Measurements from ENCODE around the gene ACOT12.

The ACOT12 gene

DNA sequence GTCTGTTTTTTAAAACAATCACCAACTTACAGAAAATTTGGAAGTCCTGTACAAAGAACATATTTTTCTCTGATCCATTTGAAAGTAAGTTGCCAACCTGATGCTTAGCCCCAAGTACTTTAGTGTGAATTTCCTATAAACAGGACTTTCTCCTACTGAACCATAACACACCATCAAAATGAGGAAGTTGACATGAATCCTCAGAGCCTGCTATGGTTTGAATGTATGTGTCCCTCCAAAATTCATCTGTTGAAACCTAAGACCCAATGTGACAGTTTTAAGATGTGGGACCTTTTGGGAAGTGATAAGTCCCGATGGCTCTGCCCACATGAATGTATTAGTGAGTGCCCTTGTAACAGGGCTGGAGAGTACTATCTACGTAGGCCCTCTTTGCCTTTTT is 6.4 kb upstream of the ACOT12 start:
- no peak for DNase-seq (ENCODE audit: low read depth in 2 of 2)

DNA sequence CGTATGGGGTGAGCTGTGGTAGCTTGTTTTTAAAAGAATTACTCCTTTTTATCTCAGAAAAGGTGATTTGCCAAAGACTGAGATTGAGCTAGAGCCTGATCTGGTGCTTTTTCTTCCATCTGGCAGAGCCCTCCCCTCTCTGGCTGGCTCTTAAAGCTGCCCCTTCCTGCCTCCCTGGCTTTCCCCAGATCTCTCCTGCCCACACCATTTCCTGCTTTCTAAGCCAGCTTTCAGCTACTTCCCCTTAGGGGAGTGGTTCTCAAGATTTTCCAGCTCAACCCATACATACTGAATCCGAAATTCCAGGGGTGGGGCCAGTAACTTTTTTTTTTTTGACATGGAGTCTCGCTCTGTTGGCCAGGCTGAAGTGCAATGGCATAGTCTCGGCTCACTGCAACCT is 4.8 kb upstream of the ACOT12 start:
- DNase-seq (ENCODE audit: low read depth in 2 of 2): no peak

DNA sequence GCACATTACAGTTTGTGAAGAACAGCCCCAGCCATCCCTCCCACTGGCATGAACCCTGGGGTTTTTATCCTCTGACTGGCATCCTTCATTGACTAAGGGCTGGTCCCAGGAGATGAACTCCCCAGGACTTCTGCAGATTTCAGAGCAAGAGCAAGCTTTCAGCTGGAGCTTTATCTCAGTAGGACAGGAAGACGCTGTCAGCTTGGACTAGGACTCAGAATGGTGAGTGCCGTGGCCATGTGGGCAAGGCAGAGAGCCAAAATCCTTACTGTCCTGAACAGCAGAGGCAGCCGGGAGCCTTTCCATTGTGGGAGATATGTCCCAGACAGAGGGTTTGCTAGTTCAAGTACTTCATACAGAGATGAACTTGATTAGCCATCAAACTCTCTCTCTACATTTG is 3.2 kb upstream of the ACOT12 start:
- no peak for DNase-seq (ENCODE audit: low read depth in 2 of 2)

DNA sequence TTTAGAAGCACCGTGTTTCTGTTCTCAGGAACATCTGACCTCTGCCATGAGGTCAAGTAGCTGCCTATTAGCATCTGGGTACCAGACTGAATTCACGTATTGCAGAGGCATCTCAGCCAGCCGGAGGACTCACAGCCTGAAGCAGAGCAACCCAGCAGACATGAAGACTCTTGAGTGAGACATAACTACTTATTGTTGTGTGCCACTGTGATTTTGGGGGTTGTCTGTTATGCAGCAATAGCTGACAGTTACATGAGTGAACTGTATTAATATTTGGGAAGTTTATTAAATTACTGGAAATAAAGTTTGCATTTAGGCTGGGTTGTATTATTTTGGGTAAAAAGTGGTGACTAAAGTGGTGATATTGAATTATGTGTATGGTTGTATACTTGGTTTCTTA is 1.3 kb upstream of the ACOT12 start:
- DNase-seq (ENCODE audit: low read depth in 2 of 2): no peak

DNA sequence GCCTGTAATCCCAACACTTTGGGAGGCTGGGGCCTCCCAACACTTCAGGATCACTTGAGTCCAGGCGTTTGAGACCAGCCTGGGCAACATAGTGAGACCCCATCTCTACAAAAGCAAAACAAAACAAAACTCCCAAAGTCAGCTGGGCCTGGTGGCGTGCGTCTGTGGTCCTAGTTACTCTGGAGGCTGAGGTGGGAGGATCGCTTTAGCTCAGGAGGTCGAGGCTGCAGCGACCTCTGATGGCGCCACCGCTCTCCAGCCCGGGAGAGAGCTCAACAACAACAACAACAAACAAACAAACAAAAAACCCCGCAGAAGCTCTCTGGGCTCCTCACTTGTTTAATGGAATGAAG is 528 bp downstream of the ACOT12 start:
- no peak for DNase-seq (ENCODE audit: low read depth in 2 of 2)

DNA sequence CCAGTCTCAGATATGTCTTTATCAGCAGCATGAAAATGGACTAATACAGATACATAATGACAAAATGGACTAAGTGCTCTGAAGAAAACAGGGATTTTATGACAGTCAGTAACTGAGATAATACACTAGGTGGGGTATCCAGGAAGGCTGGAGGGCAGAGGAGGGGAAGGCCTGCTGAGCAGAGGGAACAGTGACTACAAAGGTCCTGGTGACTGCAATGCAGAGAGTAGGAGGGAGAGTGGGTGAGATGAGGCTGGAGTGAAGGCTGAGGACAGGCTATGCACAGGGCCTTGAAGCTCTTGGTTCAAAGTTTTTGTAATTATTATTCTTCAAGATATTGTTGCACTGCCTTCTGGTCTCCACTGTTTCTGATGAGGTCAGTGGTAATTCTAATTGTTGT is 4.9 kb downstream of the ACOT12 start:
- DNase-seq (ENCODE audit: low read depth in 2 of 2): no peak

DNA sequence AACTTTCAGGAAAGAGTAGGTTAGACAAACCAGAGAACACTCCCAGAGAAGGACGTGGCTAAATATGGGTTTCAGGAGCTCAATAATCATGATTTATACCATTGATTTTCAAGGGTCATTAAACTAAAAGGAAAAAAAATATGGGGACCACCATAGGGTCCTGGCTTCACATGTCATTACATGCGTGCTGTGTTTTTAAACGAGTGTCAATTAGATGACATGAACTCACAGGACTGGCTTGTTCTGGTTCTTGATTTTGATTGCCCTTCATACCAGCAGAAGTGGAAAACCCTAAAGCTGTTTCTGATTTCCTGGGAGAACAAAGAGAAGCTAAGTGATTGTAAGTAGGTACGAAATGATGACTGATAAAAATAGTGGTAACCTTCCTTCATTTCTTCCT is 5.8 kb downstream of the ACOT12 start:
- DNase-seq (ENCODE audit: low read depth in 2 of 2): no peak

DNA sequence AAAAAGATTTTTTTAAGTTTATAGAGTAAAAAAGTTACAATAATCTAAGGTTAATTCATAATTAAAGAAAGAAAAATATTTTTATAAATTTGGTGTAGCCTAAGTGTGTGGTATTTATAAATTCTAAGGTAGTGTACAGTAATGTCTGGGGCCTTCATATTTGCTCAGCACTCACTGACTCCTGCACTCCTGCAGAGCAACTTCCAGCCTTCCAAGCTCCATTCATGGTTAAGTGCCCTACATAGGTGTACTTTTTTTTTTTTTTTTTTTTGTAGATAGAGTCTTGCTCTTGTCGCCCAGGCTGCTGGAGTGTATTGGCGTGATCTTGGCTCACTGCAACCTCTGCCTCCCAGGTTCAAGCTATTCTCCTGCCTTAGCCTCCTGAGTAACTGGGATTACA is 10.1 kb downstream of the ACOT12 start:
- DNase-seq (ENCODE audit: low read depth in 2 of 2): no peak

DNA sequence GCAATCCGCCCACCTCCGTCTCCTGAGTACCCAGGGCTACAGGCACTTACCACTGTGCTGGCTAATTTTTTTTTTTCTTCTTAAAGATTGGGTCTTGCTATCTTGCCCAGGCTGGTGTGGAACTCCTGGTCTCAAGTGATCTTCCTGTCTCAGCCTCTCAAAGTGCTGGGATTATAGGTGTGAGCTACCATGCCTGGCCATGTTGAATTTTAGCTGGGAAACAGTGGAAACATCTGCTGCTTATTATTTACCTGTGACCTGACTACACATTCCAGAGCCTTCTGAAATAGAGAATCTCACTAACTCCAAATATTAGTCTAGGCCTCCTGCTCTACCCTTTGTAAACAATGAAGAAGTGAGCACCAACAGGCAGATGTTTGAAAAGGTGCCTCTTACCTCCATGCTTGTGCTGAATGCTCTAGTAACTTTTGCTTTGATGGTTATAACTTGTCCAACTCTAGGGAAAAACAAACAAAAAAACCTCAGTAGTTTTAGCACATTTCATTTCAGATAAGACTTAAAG is 22.5 kb downstream of the ACOT12 start:
- no peak for DNase-seq (ENCODE audit: low read depth in 2 of 2)

DNA sequence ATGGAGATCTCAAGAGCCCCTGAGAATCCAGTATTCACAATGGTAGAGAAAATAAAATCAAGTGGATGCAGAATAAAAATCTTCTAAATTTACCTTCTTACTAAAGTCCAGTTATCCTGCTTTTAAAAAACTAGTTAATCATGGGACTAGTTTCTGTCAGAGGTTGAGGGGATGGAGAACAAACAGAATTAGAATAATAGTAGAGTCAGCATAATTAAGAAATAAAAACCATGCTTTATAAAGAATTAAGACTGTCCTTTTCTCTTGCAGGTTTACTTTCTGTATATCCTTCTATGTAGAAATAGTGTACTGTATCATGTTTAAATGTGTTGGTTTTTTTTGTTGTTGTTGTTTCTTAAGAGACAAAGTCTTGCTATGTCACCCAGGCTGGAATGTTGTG is 23.0 kb downstream of the ACOT12 start:
- no peak for DNase-seq (ENCODE audit: low read depth in 2 of 2)

DNA sequence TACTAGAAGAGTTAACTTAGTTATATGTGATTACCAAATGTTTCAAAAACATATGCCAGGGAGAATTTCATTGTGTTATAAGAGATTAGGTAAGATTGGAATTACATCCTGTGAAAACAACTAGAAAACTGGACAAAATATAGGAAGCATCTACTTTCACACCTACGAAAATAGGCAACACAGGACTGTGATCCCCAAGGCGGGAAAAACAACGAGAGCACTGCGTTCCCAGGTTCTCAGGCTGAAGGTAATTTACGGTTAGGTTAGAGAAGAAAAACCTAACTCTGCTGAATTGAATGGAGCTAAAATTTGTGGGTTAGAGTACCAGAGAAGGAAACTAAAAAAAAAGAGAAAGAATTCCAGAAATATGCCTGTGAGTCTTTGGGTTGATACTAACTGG is 28.4 kb downstream of the ACOT12 start:
- no peak for DNase-seq (ENCODE audit: low read depth in 2 of 2)

DNA sequence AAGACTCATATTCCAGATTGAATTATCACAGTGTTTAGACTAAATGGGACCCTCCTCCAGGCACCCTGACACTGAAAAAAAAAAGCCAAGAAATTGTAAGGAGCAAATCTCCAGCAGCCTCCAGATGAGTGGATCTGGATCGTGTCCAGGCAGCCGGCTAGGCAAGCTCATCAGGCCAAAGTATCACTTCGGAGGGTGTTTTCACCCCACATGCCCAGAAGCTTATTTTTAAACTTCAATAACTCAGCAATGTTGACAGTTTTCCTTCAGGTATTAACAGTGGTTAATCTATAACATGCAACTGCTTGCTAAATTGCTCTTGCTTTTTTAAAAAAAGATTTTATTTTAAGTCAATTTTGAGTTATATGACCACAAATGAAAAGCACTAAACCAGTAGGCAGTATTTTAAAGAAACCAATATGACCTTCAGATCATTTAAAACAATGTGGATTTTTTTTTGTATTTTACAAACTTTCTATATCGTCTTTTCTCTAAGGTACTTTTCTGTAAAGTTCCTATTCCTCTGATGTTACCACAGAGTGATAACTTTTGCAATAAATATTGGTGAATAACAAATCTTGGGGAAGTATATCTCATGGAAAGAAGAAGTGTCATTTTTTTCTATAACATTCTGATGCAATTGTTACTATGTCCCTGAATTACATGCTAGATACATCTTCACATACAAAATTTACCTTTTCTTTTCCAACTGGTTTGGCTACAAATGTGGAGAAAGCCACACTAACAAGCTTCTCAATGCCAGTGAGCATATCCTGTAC is 30.7 kb downstream of the ACOT12 start:
- no peak for DNase-seq (ENCODE audit: low read depth in 2 of 2)

DNA sequence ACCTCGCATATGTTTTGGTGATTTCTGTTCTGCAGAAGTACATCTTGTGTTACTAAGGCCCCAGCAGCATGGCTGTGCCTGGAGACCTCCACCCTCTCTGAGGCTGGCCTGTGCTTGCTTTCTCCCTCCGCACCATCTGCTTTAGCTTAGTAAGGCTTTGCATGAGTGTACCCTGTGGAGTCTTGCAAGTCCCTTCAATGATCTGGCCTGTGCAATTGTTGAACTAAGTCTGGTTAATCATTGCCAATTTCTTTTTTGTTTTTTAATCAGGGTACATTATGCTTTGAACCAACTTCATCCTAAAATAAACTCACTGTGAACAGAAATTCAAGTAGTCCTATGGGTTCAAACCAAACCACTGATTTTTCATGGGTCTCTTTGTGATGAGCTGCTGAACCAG is 32.3 kb downstream of the ACOT12 start:
- DNase-seq (ENCODE audit: low read depth in 2 of 2): no peak

DNA sequence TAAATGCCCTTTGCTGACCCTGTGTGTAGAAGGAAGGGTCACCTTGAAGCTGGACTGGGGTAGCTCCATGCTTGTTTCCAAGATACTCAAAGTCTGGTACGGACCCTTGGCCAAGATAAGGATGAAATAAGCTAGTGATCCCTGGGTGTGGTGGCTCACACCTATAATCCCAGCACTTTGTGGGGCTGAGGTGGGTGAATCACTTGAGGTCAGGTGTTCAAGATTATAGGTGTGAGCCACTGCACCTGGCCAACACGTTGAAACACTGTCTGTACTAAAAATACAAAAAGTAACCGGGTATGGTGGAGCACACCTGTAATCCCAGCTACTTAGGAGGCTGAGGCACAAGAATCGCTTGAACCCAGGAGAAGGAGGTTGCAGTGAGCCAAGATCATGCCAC is 33.3 kb downstream of the ACOT12 start:
- no peak for DNase-seq (ENCODE audit: low read depth in 2 of 2)

DNA sequence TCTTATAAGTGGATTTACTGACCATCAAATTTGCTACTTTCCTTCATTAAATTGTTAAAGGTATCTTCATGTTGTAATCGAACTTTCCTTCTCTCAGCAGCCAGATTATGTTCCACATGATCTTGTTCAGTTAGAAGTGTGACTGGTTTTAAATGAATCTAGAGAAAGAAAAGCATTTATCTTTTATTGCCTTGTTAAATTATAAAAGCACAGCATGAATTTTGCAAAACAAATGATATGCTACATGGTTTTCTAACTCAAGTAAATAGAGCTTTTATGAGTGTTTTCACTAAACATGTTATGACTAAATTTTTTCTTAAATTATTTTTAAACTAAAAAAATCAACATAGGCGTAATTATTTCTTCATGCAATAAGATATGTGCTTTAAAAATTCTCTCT is 34.1 kb downstream of the ACOT12 start:
- no peak for DNase-seq (ENCODE audit: low read depth in 2 of 2)

DNA sequence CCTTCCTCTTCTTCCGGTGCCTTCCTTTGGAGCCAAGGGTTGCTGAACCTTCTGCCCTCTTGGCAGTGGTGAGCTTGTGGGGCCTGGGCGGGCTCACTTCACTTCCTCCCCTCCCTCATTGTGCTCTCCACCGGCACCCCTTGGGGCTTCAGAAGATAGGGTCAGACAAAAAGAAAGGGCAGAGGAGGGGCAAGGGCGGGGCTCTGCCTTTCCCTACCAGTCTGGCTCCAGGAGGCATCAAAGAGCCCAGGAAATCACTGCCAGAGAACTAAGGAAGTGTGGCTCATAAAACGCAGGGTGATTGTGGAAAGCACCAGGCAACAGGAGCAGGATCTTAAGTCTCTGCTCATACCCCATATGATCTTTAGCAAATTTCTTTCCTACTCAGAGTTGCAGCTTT is 34.8 kb downstream of the ACOT12 start:
- no peak for DNase-seq (ENCODE audit: low read depth in 2 of 2)

DNA sequence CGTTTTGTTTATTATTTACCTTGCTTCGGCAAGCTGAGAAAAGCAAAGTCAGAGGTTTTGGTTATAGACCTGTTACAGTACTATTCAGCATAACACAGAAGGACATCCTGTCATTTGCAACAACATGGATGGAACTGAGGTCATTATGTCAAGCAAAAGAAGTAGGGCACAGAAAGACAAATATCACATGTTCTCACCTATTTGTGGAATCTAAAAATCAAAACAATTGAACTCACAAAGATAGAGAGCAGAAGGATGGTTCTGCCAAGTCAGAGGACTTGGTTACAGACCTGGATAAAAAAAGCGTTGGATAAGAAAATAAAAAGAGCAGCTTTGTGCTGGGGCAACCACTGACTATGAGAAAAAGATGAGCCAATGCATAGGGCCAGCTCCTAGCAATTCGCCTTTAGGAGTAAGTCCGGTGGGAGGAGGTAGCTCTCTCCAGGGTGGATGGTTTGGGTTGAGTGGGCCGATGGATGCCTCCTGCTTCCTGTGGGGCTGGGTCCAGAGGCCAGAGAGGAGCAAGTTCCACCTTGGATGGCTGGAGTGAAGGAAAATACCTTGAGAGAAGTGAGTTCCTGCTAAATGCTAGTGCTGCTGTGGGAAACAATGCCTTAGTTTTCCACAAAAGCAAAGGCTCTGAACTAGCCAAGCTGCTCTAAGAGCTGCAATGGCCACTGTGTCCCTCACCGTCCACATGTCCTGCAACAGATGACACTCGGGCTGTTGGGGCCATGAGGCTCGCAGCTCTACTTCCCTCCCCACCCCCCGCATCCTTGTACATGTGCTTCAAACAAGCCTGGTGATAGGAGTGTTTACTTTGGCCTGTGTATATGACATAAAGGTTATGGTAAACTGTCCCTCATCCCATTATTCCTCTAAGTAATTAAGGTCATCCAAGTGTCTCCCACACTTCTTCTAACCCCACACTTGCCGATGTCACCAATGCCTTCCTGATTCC is 38.4 kb downstream of the ACOT12 start:
- no peak for DNase-seq (ENCODE audit: low read depth in 2 of 2)

DNA sequence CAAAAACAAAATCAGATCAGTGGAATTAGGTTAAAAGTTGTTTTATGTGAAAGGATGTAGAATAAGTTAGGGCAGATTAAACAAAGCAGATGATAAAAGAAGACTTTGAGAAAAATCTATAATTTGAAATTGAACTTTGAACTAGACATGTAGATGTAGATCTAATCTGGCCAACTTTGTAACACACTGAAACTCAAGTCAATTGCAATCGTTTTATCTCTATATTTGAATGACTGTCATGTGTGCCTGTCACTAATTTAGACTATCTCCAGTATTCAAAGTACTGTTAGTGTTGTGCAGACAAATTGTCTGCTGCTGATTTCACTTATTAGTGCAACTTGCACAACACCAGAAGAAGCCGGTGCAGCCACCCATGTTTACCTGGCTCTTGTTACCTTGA is 39.8 kb downstream of the ACOT12 start:
- DNase-seq (ENCODE audit: low read depth in 2 of 2): no peak

DNA sequence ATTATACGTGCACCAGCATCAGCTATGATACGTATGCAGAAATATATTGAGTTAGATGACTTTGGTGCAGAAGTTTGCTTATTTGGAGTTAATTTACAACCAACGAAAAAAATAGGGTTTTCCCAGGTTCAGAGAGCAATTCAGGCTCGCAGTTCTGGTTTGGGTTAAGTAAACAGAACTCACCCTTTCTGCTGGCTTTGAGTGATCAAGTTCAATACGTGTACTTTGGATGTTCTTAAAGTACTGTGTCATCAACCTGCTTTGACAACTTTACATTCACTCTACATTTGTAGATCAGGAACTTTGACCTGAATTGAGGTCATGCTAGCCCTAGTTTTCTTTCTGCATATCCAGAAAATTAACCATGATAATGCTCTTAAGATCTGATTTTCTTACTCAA is 40.7 kb downstream of the ACOT12 start:
- DNase-seq (ENCODE audit: low read depth in 2 of 2): no peak

DNA sequence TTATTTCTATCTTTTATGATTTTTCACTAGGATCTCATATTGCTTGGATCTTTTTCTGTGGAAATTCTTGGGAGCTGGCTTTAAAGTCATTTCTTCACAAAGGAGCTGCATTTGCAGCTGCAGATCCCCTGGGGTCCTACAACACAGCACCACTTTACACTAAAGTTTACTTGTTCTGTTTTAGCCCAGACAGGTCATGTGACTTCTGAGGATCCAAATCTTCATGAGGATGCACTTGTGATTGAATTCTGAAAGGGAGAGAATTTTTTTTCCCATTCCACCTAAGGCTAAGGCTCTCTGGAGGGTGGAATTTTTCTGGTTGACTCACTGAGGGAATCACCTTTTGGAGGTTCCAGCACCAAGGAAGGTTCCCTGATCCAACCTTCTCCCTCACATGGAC is 43.4 kb downstream of the ACOT12 start:
- DNase-seq (ENCODE audit: low read depth in 2 of 2): no peak

DNA sequence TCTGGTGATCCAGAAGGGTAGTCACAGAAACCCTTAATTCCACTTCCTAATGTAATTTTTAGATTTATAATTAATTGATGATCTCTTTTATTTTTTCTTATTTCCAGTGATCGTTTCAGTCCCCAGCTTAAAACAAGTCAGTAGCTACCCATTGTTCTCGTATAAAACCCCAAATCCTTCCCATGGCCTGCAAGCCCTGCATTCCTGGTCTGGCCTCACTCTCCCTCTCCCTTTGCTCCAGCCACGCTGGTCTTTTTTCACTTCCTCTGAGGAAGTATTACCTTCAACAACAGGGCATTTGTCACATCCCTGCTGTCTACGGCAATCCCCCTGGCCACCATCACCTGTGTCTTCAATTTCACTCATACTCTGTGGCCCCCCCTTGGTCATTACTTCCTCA is 44.8 kb downstream of the ACOT12 start:
- DNase-seq (ENCODE audit: low read depth in 2 of 2): no peak

DNA sequence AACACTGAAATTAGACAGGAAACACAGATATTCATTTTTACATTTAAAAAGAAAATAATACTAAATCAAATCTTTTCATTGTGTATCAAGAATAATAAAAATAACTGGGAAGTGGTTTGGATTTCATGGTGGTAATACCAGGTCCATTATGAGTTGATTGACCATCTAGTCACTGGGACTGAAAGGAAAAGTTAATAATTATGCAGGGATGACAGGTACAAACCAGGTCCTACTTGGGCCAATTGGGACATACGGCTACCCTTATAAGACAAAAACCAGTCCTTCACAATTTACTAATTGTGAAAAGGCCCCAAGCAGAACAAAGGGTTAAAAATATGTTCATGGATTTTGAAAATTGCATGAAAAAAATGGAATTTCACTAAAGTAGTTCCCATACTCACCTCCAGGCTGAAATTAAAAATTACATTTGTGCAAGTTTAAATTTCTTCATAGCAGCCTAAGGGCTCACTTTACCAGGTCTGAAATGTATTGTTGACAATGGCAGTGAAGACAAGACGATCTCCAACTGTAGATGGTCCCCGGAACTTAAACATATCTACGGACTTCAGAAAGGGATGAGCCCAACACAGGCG is 48.4 kb downstream of the ACOT12 start:
- DNase-seq (ENCODE audit: low read depth in 2 of 2): no peak

DNA sequence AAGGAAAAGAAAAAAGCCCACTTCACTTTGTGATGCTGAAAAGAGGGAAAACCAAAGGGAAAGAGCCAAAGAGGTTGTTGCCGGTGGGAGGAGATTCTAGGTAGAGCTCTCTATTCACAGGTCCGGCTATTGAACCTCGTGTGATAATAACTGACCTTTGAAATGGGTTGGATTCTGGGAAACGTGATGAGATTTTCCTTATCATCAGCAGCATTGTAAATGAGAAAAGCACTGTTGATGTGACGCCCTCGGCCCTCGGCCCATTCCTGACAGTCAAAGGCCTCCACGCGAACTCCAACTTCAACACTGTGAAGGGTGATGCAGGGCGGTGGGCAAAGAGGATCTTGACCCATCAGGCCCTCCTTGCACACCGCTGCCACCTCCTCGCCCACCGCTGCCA is 49.2 kb downstream of the ACOT12 start:
- DNase-seq (ENCODE audit: low read depth in 2 of 2): no peak
